ENCODE results near the gene WDR82. TPM values are rescaled to one million over a fixed set of nuclear protein-coding genes. Genes with fewer than 3 reads are reported as not detected.

WDR82 gene
- total RNA-seq, 2 experiments from 2014 or later: 110 to 111 TPM

DNA sequence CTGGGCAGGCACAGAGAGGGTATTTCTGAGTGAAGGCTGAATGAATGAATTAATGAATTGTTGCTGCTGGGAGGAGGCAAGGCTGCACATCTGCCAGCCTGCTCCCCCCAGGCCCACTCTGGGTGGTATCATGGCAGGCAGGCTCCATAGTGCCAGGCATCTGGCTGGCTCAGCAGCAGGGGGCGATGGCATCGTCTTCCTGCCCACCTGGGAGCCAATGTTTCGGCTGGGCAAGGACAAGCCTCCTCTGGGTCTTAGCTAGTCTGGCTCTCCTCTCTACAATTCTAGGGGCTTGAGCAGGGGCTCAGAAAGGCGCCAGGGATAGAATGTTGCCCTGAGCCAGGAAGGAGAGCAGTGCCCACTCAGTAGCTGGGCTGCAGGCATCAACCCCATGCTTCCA is 51.3 kb downstream of the WDR82 start:
- ChIA-PET CTCF (interaction anchor here (0.9 to 12.4 kb wide), 4 partner anchors 11 to 113 kb away, joined by 3 to 271 read pairs (median 4); no protein-coding TSS in a partner anchor), POLR2A (interaction anchor here (0.8 to 1.1 kb wide), 2 partner anchors 19 to 112 kb away, joined by 3 read pairs; no protein-coding TSS in a partner anchor)
- peak; percentile 30 for DNase-seq
- Mint-ChIP-seq H3K27me3 (no peaks in the 10 kb centered on the region), H3K27ac (peak overlapping the region; percentile 38), H3K4me1 (ENCODE audit: low read depth) (peaks cover 53% of the 10 kb centered on the region), H3K36me3 (peaks cover 22% of the 10 kb centered on the region), H3K9me3 (no peaks in the 10 kb centered on the region), H3K4me3 (no peak overlapping the region)
- intact Hi-C loops (cut with micrococcal nuclease): no loop called here

DNA sequence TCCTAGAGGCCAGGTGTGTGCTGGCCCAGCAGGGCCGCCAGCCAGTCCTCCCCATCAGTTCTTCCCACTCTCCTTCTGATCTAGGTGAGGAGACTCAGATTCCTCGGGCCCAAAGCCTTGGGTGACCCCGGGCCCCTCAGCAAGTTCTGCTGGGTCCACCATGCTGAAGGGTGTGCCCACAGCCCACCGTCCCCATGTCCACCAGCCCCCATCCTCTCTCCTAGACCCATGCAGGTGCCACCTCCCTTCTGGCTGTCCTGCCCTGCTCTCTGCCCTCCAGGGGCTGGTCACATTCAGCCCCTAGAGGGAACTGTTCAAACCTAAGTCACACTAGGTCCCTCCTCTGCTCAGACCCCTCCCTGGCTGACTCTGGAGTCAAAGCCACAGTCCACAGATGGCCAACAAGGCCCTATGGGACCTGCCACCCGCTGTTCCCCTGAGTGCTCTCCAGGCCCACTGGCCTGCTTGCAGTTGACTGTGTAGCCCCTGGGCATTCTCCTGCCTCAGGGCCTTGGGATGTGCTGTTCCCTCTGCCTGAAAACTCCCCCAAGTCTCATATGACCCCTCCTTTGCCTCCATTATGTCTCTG is 52.1 kb downstream of the WDR82 start:
- Mint-ChIP-seq H3K27ac (peak overlapping the region; percentile 38), H3K9me3 (no peaks in the 10 kb centered on the region), H3K36me3 (peaks cover 16% of the 10 kb centered on the region), H3K27me3 (no peaks in the 10 kb centered on the region), H3K4me1 (ENCODE audit: low read depth) (peaks cover 53% of the 10 kb centered on the region), H3K4me3 (peak overlapping the region; percentile 30)
- intact Hi-C loops (cut with micrococcal nuclease): no loop called here
- POLR2A ChIA-PET: interaction anchor here (0.8 to 0.9 kb wide), 2 partner anchors 9 to 15 kb away, joined by 3 read pairs; no protein-coding TSS in a partner anchor
- CTCF ChIA-PET: interaction anchor here (0.8 to 12.4 kb wide), 8 partner anchors 8 to 114 kb away, joined by 3 to 271 read pairs (median 4); partner anchors contain the start of gene WDR82
- DNase-seq: peak; percentile 11

DNA sequence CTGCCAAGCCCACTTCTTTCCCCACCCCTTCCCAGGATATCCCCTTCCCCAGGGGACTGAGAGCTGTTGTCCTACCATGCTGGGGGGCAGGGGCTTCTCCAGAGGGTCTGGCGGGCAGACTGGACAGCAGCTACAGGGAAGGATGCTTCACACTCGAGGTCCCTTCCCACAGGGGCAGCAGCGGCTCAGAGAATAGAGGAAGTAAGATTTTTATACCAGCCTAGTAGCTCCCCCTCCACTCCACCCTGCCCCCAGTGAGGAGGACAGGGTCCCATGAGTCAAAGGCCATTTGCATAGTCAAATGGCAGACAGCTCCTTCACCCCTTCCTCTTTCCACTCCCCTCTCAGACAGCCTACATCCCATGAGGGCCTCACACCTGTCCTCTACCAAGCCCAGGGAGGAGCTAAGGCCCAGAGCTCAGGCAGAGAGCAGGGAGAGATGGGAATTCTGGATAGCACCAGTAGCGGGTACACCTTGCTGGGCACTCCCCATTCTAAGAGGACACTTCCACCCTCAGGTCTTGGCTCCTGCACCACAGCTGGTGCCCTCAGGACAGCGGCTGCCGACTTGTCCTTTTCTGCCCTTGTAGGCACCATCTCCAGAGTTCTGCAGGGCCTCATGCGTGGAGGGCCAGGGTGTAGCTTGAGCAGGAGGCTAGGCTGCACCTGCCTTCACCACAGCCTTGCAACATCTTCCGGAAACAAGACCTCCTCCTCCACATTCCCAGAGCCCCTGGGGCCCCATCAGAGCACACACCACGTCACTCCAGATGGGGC is 52.8 kb downstream of the WDR82 start, which contains the start of gene TLR9:
TLR9 (minus strand) TSS at position 194 of the 777 bp plus-strand sequence; CDS start at position 78, 116 bp downstream.
- ChIA-PET POLR2A (interaction anchor here (0.7 to 1.2 kb wide), 5 partner anchors 9 to 114 kb away, joined by 3 to 5 read pairs (median 3); no protein-coding TSS in a partner anchor), CTCF (interaction anchor here (0.6 to 12.4 kb wide), 8 partner anchors 8 to 284 kb away, joined by 3 to 271 read pairs (median 4); partner anchors contain the start of genes RRP9 and WDR82)
- DNase-seq: peak; percentile 59
- Mint-ChIP-seq H3K36me3 (peaks cover 12% of the 10 kb centered on the region), H3K27ac (peak within 1 kb of the TSS; percentile 38), H3K4me1 (ENCODE audit: low read depth) (peaks cover 56% of the 10 kb centered on the region), H3K4me3 (peak within 1 kb of the TSS; percentile 30), H3K27me3 (no peaks in the 10 kb centered on the region), H3K9me3 (no peaks in the 10 kb centered on the region)
- intact Hi-C loops (cut with micrococcal nuclease): no loop called here

DNA sequence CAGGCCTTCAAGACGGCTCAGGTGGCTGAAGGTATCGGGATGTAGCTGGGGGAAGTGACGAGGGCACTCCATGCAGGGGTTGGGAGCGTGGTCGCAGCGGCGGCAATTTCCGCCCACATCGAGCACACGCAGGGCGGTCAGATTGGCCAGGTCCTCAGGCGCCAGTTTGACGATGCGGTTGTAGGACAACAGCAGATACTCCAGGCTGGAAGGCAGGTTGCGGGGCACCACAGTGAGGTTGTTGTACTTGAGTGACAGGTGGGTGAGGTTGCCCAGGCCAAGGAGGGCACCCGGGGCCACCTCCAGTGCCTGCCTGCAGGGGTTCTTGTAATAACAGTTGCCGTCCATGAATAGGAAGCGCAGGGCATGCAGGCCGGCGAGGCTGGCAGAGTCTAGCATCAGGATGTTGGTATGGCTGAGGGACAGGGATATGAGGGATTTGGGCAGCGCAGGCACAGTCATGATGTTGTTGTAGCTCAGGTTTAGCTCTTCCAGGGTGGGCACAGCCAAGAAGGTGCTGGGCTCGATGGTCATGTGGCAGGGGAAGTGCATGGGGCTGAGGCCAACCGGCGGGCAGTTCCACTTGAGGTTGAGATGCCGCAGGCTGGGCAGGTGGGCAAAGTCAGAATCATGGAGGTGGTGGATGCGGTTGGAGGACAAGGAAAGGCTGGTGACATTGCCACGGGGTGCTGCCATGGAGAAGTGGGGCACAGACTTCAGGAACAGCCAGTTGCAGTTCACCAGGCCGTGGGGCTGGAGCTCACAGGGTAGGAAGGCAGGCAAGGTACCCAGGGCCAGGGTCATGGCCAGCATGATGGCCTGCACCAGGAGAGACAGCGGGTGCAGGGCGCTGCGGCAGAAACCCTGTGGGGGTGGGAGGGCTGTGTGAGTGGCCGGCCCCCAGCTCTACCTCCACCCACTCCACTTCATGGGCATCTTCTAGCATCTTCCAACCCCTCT is 54.7 kb downstream of the WDR82 start:
- intact Hi-C loops (cut with micrococcal nuclease): loop anchor here (5.0 kb wide), 1 partner anchor 224 kb away; the partner anchor contains the start of gene SEMA3G
- Mint-ChIP-seq H3K4me3 (peak overlapping the region; percentile 8), H3K27ac (peak overlapping the region; percentile 9), H3K27me3 (no peaks in the 10 kb centered on the region), H3K9me3 (no peaks in the 10 kb centered on the region), H3K36me3 (no peaks in the 10 kb centered on the region), H3K4me1 (ENCODE audit: low read depth) (peaks cover 72% of the 10 kb centered on the region)
- no peak for DNase-seq
- POLR2A ChIA-PET: interaction anchor here (0.6 to 0.9 kb wide), 2 partner anchors 54 to 724 kb away, joined by 4 to 5 read pairs; partner anchors contain the start of gene WDR82
- CTCF ChIA-PET: interaction anchor here (1.5 to 12.4 kb wide), 7 partner anchors 9 to 223 kb away, joined by 4 to 271 read pairs (median 50); partner anchors contain the start of genes TWF2 and WDR82

GRCh38 chr3:52222319-52223221 is 55.9 kb downstream of the WDR82 start:
- POLR2A ChIA-PET: interaction anchor here (0.7 to 1.4 kb wide), 4 partner anchors 17 to 58 kb away, joined by 4 to 5 read pairs (median 4); no protein-coding TSS in a partner anchor
- Mint-ChIP-seq H3K9me3 (no peaks in the 10 kb centered on the region), H3K36me3 (no peaks in the 10 kb centered on the region), H3K4me1 (ENCODE audit: low read depth) (peaks cover 83% of the 10 kb centered on the region), H3K27ac (peak overlapping the region; percentile 86), H3K4me3 (peak overlapping the region; percentile 71), H3K27me3 (no peaks in the 10 kb centered on the region)
- intact Hi-C loops (cut with micrococcal nuclease): loop anchor here (5.0 kb wide), 1 partner anchor 225 kb away; the partner anchor contains the start of gene SEMA3G
- CTCF ChIA-PET: interaction anchor here (0.6 to 12.4 kb wide), 12 partner anchors 9 to 226 kb away, joined by 3 to 271 read pairs (median 8); partner anchors contain the start of genes TWF2 and WDR82
- DNase-seq: no peak

GRCh38 chr3:52221563-52222318 is 56.7 kb downstream of the WDR82 start:
- Mint-ChIP-seq H3K4me1 (ENCODE audit: low read depth) (peaks cover 89% of the 10 kb centered on the region), H3K36me3 (peaks cover under 1% of the 10 kb centered on the region), H3K9me3 (no peaks in the 10 kb centered on the region), H3K27me3 (no peaks in the 10 kb centered on the region), H3K4me3 (peak overlapping the region; percentile 71), H3K27ac (peak overlapping the region; percentile 86)
- POLR2A ChIA-PET: interaction anchor here (0.7 to 1.5 kb wide), 7 partner anchors 17 to 118 kb away, joined by 3 to 5 read pairs (median 4); partner anchors contain the start of gene TWF2
- CTCF ChIA-PET: interaction anchor here (1.0 to 12.4 kb wide), 21 partner anchors 10 to 226 kb away, joined by 3 to 271 read pairs (median 7); partner anchors contain the start of genes TWF2 and WDR82
- intact Hi-C loops (cut with micrococcal nuclease): loop anchor here (5.0 kb wide), 1 partner anchor 226 kb away; the partner anchor contains the start of gene SEMA3G
- DNase-seq: peak; percentile 78

DNA sequence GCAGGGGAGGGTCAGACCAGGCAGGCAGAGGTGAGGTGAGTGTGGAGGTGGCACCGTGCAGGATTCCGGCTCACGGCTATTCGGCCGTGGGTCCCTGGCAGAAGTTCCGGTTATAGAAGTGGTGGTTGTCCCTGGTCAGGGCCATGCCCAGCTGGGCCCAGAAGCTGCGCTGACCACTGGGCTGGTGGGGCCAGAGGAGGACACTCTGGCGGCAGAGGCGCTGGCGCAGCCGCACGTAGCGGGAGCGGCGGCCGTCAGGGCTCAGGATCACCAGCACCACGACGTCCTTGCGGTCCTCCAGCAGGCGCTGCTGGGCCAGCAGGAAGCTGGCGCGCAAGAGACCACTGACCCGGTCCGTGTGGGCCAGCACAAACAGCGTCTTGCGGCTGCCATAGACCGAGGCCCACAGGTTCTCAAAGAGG is 57.3 kb downstream of the WDR82 start:
- Mint-ChIP-seq H3K4me3 (peak overlapping the region; percentile 71), H3K27ac (peak overlapping the region; percentile 86), H3K36me3 (peaks cover 1% of the 10 kb centered on the region), H3K4me1 (ENCODE audit: low read depth) (peaks cover 88% of the 10 kb centered on the region), H3K9me3 (no peaks in the 10 kb centered on the region), H3K27me3 (no peaks in the 10 kb centered on the region)
- ChIA-PET POLR2A (interaction anchor here (0.9 to 1.5 kb wide), 5 partner anchors 18 to 118 kb away, joined by 3 to 4 read pairs (median 4); partner anchors contain the start of gene TWF2), CTCF (interaction anchor here (0.6 to 12.4 kb wide), 40 partner anchors 9 to 226 kb away, joined by 3 to 271 read pairs (median 5); partner anchors contain the start of genes GLYCTK, PPM1M, TWF2 and WDR82)
- intact Hi-C loops (cut with micrococcal nuclease): loop anchor here (5.0 kb wide), 1 partner anchor 226 kb away; the partner anchor contains the start of gene SEMA3G
- no peak for DNase-seq

DNA sequence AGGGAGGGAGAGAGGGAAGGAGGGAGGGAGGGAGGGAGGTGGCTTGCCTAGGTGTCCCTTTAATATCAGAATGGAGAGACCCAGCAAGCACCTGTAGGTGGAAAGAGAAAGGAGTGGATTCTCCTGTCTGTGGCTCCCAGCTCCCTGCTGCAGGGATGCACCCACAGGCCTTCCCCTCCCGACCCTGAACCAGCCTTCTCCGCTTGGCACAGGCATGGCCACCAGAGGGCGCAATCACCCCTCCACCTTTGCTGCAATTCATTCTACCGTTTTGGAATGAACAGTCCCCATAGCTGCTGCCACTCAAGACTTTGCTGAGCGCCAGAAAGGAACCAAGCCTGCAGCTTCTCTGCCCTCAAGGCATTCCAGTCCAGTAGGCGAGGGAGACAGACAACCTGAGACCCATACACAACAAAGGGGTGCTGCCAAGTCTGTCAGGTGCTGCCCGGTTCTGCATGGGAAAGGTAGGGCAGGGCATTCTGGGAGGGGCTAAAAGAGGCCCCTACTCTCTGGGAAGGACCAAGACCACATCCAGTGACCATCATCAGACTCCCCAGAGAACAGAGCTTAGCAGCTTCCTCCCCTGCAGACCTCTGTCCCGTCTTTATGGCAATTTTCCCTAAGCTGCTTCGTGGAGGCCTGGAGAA is 57.9 kb downstream of the WDR82 start:
- Mint-ChIP-seq H3K4me1 (ENCODE audit: low read depth) (peaks cover 83% of the 10 kb centered on the region), H3K9me3 (no peaks in the 10 kb centered on the region), H3K36me3 (peaks cover 3% of the 10 kb centered on the region), H3K27ac (peak overlapping the region; percentile 49), H3K4me3 (no peak overlapping the region), H3K27me3 (no peaks in the 10 kb centered on the region)
- DNase-seq: peak; percentile 94
- intact Hi-C loops (cut with micrococcal nuclease): loop anchor here (1.0 to 5.0 kb wide), 4 partner anchors 20 to 227 kb away; partner anchors contain the start of genes ALAS1 and SEMA3G
- ChIA-PET POLR2A (interaction anchor here (0.7 to 1.5 kb wide), 6 partner anchors 14 to 119 kb away, joined by 3 to 4 read pairs (median 4); partner anchors contain the start of gene TWF2), CTCF (interaction anchor here (0.6 to 12.4 kb wide), 47 partner anchors 9 to 237 kb away, joined by 3 to 271 read pairs (median 5); partner anchors contain the start of genes ACY1, DUSP7, GLYCTK and PPM1M)
